ENCODE results near the gene PCDH9. TPM values are rescaled to one million over a fixed set of nuclear protein-coding genes. Genes with fewer than 3 reads are reported as not detected.
"Not testable (repeated sequence)": the region's sequence is repeated elsewhere in the genome, so short reads cannot be mapped to it uniquely, and the experiment has no call there.

Gene PCDH9
- polyA plus RNA-seq, 1 donor, result 2.1 TPM

- DNase-seq (ENCODE audit: low read depth), result no peak
Observed at GRCh38 chr13:66344805-66345517, 885.2 kb downstream of the PCDH9 start.

- DNase-seq (ENCODE audit: low read depth), result no peak
Observed at GRCh38 chr13:66343224-66343828, 886.8 kb downstream of the PCDH9 start.

DNA sequence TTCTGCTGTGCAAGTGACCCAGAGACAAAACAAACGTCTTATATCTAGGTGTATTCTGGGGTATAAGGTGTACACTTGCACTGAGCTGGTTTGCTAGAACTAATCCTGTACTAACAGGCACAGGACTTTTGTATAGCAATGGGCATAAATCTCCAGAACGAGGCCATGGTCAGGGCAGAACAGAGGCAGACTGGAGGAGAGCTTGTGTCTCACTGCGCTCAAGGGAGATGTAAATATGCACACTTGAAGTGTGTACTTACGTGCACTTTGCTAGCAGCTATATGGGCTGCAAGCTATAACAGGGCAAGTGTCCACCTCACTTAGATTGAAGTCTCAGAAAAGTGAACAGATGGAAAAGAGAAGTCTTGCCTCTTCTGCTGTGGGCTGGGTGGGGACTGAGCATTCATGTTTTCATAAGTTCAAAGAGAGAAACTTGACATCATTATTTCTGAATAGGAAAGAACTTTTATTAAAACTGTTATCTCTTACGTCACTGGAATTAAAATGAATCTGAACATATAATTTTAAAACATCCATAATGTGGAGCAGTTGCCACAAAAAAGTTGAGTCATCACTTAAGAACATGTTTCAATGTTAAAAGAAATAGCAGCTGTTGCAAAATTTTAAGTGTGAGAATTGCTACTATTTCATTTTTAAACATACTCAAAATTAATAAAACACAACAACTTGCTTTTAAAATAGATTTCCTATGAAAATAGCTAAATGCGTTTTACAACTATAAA, 888.3 kb downstream of the PCDH9 start:
- DNase-seq (ENCODE audit: low read depth), result no peak

DNA sequence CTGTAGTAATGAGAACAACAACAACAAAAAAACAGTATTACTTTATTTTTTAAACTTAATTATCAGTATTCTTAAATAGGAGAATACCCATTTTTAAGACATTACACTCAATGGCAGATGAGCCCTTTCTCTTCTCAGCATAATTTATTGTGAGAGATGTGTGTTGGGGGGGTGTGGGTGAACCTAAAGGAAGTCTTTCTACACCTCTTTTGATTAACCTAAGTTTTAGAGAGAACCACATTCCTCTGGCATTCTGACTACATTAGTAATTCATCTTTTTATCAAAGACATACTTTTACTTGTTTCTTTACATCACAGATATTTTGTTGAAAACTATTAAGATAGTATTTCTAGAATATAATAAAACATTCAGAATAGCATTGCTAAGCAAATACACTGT, 890.9 kb downstream of the PCDH9 start:
- no peak for DNase-seq (ENCODE audit: low read depth)

DNA sequence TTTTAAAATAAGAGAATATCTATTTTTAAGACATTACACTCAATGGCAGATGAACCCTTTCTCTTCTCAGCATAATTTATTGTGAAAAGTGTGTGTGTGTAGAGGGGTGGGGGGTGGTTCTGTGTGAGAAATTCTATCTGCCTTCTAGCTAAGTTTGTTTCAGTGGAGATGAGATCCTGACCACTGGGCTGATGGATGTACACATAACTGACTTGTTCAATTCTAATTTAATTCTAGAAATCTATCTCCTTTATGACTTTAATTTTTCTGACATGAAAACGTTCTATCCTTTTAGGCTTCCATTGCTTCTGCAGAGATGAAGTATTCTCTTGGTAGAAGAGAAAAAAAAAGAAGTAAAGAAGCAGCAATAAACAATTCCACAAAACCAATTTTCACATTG, 891.6 kb downstream of the PCDH9 start:
- no peak for DNase-seq (ENCODE audit: low read depth)

DNA sequence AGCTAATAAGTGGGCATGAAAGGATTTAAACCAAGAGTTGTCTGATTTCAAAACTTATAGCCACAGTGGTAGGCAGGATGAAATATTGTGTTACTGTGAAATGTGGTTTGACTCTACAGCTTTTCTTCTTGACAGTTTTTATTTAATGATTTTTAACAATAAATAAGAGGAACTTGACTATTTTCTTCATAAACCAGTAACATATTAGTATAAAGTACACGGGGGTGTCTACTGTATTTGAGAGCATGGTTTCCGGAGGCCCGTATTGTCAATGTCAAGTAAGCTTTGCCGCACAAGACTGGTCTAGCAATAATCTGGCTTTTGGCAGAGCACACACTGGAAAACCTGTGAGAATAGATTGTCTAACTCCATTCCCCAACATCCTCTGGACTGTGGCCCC, 894.5 kb downstream of the PCDH9 start:
- no peak for DNase-seq (ENCODE audit: low read depth)

GRCh38 chr13:66329988-66330451, 900.1 kb downstream of the PCDH9 start:
- no peak for DNase-seq (ENCODE audit: low read depth)

GRCh38 chr13:66328476-66328875, 901.7 kb downstream of the PCDH9 start:
- DNase-seq (ENCODE audit: low read depth), result no peak

GRCh38 chr13:66323745-66324347, 906.3 kb downstream of the PCDH9 start:
- DNase-seq (ENCODE audit: low read depth), result no peak

GRCh38 chr13:66322936-66323335, 907.2 kb downstream of the PCDH9 start:
- DNase-seq (ENCODE audit: low read depth), result no peak

GRCh38 chr13:66322193-66322740, 907.9 kb downstream of the PCDH9 start:
- no peak for DNase-seq (ENCODE audit: low read depth)

GRCh38 chr13:66314911-66315310, 915.2 kb downstream of the PCDH9 start:
- DNase-seq (ENCODE audit: low read depth), result no peak

DNA sequence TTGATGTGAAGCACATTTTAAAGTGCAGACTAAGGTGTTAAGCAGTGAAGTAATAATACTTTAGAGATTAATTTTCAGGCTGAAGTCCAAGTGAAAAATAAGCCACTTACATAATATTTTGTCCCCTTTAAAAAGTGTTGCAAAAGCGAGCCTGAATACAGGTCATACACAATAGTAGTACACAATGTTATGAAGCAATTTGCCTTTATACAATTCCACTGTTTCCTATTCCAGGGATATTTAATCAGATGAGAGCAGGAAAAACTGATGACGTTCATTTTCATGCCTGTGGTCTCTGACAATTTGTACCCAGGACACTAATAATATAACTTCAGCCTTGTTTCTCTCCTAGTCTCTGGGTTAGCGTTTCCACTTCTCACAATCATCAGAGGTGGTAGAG, 916.7 kb downstream of the PCDH9 start:
- no peak for DNase-seq (ENCODE audit: low read depth)

DNA sequence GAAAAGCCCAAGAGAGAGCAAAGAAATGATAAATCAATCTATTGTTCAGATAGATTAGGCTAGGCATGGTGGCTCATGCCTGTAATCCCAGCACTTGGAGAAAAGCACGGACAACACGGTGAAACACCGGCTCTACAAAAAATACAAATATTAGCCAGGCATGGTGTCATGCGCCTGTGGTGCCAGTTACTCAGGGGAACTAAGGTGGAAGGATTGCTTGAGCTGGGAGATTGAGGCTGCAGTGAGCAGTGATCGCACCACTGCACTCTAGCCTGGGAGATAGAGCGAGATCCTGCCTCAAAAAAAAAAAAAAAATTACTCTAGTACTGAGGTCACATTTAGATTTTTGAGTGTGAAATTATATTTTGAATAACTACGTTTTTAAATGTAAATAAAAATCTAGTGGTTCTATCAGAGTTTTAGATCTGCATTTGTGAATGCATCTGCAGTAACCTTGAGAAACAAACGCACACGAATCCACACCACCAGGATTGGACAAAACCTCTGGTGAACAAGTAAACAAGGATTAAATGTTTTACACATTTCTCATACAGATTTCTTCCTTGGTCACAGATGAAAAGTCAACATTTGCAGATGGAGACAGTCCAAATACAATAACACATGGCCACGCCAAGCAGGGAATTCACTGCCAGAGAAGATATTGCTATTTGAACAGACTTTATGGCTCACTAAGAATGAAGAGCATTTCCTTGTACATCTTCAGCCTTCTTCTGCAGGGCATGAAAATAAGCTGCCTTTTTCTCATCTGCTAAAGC, 917.6 kb downstream of the PCDH9 start:
- DNase-seq (ENCODE audit: low read depth), result peak; percentile 8

- DNase-seq (ENCODE audit: low read depth), result no peak
Observed at GRCh38 chr13:66305961-66306617, 924.0 kb downstream of the PCDH9 start.

GRCh38 chr13:66301482-66301881, 928.7 kb downstream of the PCDH9 start:
- DNase-seq (ENCODE audit: low read depth), result no peak

GRCh38 chr13:66301006-66301405, 929.1 kb downstream of the PCDH9 start:
- DNase-seq (ENCODE audit: low read depth), result no peak

- no peak for DNase-seq (ENCODE audit: low read depth)
Observed at GRCh38 chr13:66296875-66297274, 933.3 kb downstream of the PCDH9 start.

- DNase-seq (ENCODE audit: low read depth), result no peak
Observed at GRCh38 chr13:66296328-66296727, 933.8 kb downstream of the PCDH9 start.

DNA sequence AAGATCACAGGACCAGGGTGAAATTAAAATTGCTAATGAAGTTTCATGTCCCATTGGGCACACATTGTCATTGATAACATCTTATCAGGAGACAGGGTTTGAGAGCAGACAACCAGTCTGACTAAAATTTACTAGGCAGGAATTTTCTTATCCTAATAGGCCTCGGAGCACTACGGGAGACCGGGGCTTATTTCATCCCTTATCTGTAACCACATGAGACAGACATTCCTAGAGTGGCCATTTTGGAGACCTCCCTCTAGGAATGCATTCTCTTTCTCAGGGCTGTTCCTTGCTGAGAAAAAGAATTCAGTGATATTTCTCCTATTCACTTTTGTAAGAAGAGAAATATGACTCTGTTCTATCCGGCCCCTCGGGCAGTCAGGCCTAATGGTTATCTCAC, 943.3 kb downstream of the PCDH9 start:
- not testable (repeated sequence) for DNase-seq (ENCODE audit: low read depth)

DNA sequence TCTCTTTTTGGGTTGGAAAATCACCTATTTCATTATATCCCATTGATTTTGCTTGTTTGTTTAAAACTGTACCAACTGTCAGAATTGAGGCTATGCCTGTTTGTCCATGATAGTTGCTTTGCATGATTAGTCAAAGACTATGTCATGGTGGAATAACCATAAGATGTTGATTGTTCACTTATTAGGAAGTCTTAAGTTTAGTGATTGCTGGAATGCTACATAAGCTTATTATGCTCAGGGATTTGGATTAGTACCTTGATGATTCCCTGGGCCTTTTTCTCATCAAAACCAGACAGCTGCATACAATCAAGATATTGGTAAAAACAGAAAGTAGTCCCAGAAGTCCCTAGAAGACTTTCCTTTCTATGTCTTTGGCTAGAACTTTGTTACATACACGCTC, 954.7 kb downstream of the PCDH9 start:
- no peak for DNase-seq (ENCODE audit: low read depth)
